Ammon's horn (tissue), 1 donor: ENCODE measurements around the gene MIA2.
A peak's percentile ranks its signal among the peaks of the same experiment; 100 is the strongest.
"Not testable (repeated sequence)": the region's sequence is repeated elsewhere in the genome, so short reads cannot be mapped to it uniquely, and the experiment has no call there.

Experiments used
- DNase-seq: peaks from one replicate; pipeline ENCODE4 v3.0.0-alpha.2; 2016; ENCODE audit warnings: low spot score

The MIA2 gene

DNA sequence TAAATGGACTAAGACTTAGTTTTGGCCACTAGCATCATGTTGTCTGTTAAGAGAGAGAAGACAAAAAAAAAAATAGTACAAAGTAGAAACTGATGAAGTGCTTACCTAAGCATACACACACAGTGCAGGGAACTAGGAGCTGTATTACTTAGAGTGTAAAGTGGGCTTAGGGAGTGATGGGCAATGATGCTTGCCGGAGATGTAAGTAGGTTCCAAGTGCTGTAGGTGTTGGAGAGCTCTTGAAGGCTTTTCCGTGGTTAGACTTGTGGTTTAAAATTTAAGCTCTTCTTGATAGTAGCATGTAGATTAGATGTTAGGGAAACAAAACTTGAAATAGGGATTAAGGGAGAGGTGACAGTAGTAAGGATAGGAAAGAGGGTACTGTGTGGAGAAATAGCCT is 34.7 kb downstream of the MIA2 start:
- peak; percentile 5 for DNase-seq

GRCh38 chr14:39272918-39273317 is 39.2 kb downstream of the MIA2 start:
- no peak for DNase-seq

- no peak for DNase-seq
Observed at GRCh38 chr14:39275395-39275794, 41.7 kb downstream of the MIA2 start.

GRCh38 chr14:39276005-39276404 is 42.3 kb downstream of the MIA2 start:
- no peak for DNase-seq

DNA sequence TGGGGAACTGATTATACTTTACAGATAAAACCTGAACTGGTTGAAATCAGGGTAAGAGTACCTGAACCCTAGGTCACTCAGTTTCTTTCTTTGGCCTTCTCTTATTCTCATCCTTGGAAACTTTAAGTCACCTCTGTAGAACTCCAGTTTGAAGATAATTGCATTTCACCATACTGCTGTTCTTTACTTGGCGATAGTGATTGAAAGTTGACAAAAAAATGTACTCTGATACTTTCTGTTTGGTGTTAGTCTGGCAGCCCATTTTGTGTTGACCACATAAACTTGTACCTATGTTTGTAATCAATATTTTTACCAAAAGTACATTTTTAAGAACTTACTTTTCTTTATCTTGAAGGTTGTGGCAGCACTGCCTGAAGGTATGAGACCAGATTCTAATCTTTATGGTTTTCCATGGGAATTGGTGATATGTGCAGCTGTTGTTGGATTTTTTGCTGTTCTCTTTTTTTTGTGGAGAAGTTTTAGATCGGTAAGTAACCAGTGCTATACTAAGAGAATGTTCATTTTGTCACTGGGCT is 42.9 kb downstream of the MIA2 start:
- no peak for DNase-seq

DNA sequence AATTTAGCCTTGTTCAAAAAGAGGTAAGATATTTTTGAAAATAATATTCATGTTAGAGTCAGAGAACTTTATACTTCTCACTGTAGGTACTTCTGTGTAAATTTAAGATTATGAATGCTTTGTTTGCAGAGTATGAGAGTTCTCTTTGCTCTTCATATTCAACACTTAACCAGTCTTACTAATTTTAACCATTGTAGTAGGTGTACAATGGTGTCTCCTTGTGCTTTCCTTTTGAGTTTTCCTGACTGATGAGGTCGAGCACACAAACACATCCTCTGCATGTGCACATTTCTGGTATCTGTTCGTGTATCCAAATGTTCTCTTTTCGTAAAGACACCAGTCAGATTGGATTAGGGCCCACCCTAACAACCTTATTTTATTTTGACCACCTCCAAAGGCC is 45.8 kb downstream of the MIA2 start:
- no peak for DNase-seq

GRCh38 chr14:39280678-39281077 is 47.0 kb downstream of the MIA2 start:
- DNase-seq, result not testable (repeated sequence)

GRCh38 chr14:39289523-39289922 is 55.8 kb downstream of the MIA2 start:
- no peak for DNase-seq

- DNase-seq, result no peak
Observed at GRCh38 chr14:39291701-39292100, 58.0 kb downstream of the MIA2 start.

DNA sequence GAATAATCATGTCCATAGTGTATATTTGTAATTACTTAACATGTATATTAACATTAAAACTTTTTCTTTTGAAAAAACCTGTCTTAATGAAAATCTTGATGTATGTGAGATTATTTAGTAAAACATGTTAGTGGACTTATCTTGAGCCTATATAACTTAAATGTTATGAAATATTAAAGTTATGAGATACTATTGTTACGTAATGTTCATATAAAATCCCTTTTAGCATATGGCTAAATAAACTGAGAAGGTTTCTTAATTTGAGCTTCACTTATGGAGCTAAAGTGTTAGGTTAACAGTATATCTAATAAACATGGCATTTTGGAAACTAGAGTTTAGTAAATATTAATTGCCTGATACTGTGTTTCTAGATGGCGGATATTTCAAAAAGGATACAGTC is 59.9 kb downstream of the MIA2 start:
- no peak for DNase-seq

- DNase-seq, result not testable (repeated sequence)
Observed at GRCh38 chr14:39300389-39300788, 66.7 kb downstream of the MIA2 start.

- no peak for DNase-seq
Observed at GRCh38 chr14:39302124-39302810, 68.6 kb downstream of the MIA2 start.

DNA sequence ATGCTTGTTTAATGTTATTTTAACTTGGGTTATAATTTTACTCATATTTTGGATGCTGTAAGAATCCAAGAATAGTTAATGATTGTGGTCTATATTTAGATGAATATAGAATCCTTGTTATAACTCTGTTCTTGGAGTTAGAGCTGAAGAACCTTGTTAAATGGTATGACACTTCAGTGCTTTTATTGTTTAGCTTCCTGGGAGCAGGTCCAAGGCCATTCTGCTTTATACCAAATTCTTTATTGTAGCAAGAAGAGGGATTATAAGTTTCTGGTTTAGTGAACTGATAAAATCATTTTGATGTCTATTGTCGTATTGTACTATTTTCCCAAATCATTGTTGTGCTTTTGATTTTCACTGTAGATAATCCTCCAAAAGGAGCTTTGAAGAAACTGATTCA is 69.4 kb downstream of the MIA2 start:
- DNase-seq, result no peak

DNA sequence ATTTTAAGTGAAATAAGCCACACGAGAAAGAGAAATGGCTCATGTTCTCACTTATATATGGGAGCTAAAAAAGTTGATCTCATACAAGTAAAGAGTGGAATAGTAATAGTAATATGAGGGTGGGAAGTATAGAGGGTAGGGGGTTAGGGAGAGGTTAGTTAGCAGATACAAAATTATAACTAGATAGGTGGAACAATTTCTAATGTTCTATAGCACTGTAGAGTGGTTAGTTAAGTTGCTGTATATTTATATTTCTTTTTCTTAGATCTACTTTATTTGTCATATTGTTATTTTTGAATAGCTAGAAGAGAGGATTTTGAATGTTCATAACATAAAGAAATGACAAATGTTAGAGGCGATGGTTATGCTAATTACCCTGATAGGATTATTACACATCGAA is 74.1 kb downstream of the MIA2 start:
- no peak for DNase-seq

GRCh38 chr14:39310051-39310450 is 76.3 kb downstream of the MIA2 start:
- DNase-seq, result no peak

- DNase-seq, result no peak
Observed at GRCh38 chr14:39315859-39316444, 82.2 kb downstream of the MIA2 start.

DNA sequence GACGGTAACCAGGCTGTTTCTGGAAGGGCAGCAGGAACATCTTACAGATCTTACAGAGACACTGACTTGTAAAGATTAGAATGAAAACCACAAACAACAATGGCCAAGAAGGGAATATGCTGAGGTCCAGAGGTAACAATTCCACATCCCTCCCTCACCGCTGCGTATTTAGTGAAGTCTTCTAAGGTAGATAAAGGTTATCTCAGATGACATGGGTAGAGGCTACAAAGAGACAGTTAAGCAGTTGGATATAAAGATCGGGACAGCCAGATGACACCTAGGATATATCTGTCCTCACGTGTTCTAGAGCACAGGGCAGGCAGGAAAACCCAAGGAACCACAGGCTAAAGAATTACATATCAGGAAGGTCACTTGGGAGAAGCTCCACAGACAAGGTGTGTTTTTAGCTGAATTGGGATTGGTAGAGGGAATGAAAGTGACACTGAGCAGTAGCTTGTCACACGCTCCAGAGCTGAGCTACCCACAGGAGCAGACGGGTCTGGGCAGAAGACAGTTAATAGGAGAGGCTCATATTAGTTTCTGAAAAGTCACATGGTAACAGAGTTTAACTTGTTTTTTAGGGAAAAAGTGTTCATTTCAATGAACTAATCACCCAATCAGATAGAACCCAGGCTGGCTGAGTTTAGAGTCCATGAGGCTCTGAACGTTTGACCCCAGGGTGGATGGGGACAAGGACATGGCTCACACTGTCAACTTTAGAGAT is 83.3 kb downstream of the MIA2 start:
- no peak for DNase-seq

- DNase-seq, result no peak
Observed at GRCh38 chr14:39318574-39318973, 84.9 kb downstream of the MIA2 start.

GRCh38 chr14:39319381-39319780 is 85.7 kb downstream of the MIA2 start:
- DNase-seq, result no peak

- DNase-seq, result no peak
Observed at GRCh38 chr14:39320318-39320717, 86.6 kb downstream of the MIA2 start.

GRCh38 chr14:39322807-39323206 is 89.1 kb downstream of the MIA2 start:
- DNase-seq, result peak; percentile 9

DNA sequence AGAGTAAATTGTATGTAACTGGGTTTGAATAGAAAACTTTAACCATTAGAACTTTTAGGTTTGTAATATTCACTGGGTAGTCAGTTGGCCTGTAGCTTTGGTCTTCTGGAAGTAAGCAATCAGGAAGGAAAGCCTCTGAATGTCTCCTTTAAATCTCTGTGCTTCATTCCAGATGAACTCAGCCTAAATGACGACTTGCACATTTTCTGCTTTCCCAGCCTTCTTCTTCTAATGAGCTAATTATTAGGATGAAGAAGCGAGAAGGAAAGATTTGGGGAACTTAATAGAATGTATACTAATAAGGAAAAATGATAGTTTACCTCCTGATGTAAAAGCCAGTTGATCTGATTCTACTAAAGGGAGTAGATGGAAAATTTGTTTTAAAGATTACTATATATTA is 90.4 kb downstream of the MIA2 start:
- no peak for DNase-seq

DNA sequence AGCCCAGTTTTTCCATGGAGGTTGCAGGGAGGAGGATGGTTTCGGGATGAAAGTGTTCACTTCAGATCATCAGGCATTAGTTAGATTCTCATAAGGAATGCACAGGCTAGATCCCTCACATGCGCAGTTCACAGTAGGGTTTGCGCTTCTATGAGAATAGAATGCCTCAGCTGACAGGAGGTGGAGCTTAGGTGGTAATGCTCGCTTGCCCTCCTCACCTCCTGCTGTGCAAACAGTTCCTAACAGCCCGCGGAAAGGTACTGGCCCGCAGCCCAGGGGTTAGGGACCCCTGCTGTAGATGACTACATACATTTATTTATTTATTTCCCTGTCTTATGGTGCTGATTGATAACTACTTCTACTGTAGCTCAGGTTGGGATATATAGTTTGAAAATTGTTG is 105.3 kb downstream of the MIA2 start:
- DNase-seq, result no peak
